Body of pancreas (tissue), 4 donors: ENCODE measurements around the gene WIPF3. TPM values are rescaled to one million over a fixed set of nuclear protein-coding genes. Genes with fewer than 3 reads are reported as not detected.

Source experiments
- ATAC-seq: fragments of 150-250 bp; one replicate; pipeline ENCODE4 v1.9.1; 2016
- DNase-seq, 4 donors: peaks; one replicate each; pipeline ENCODE4 v3.0.0-alpha.2; 2019
- H3K27ac ChIP-seq, 4 donors: fragments of 200-600 bp; sonication (generic); 1 replicate in 3 of 4; 2 replicates in 1 of 4; pipeline versions ENCODE4 v1.5.1 to v1.6.1; 2016 to 2019; ENCODE audit warnings: mild to moderate bottlenecking in 1 of 4, mixed read lengths in 1 of 4, moderate library complexity in 1 of 4
- H3K27me3 ChIP-seq, 2 donors: fragments of 200-600 bp; sonication (generic); one replicate each; pipeline ENCODE4 v1.6.0; 2016; ENCODE audit warnings: mild to moderate bottlenecking in 1 of 2
- H3K36me3 ChIP-seq, 2 donors: fragments of 200-600 bp; sonication (generic); replicated peaks in 1 of 2; 2 replicates each; pipeline ENCODE4 v1.5.1; 2016; ENCODE audit warnings: low read depth in 2 of 2; ENCODE audit not compliant: insufficient read depth in 1 of 2
- H3K4me1 ChIP-seq: fragments of 200-600 bp; sonication (generic); one replicate; pipeline ENCODE4 v1.6.0; 2016
- H3K4me3 ChIP-seq, 2 donors: fragments of 200-600 bp; sonication (generic); 1 replicate in 1 of 2; 2 replicates in 1 of 2; pipeline ENCODE4 v1.5.1; 2016 to 2019
- H3K9me3 ChIP-seq, 3 donors: fragments of 200-600 bp; sonication (generic); 1 replicate in 2 of 3; 2 replicates in 1 of 3; pipeline ENCODE4 v1.5.1; 2016
- POLR2A ChIP-seq, 3 donors: fragments of 450-650 bp; IDR thresholded peaks; one replicate each; pipeline ENCODE4 v1.6.1; 2016; ENCODE audit warnings: antibody characterized with exemption in 3 of 3, mild to moderate bottlenecking in 2 of 3
- WGBS, 2 donors: methylation state at CpG; one replicate each; pipeline ENCODE4 v1.1.5; 2017; 5-methylcytosine and 5-hydroxymethylcytosine counted together
- intact Hi-C: fragments of 100-400 bp; cut with DNase I; formaldehyde crosslinking; loops from one replicate; pipeline ENCODE4 v1.15.1; 2023
- total RNA-seq, 2 donors: library from RNA; depleted of rRNA; stranded (reverse); fragments of >200 nt; gene quantifications; one replicate each; pipeline ENCODE4 v1.1.0, GENCODE V29; 2016
- TF ChIP-seq, protein P1 (sequence below), 7 experiments: fragments of 450-650 bp in 4 of 7; fragments of 200-600 bp in 3 of 7; sonication (generic) in 3 of 7; IDR thresholded peaks; one replicate each; pipeline ENCODE4 v1.5.1; 2016 to 2019; ENCODE audit warnings: antibody characterized with exemption in 7 of 7

The WIPF3 gene
- total RNA-seq, 2 donors from 2014 or later: 0.33 to 1.0 TPM

DNA sequence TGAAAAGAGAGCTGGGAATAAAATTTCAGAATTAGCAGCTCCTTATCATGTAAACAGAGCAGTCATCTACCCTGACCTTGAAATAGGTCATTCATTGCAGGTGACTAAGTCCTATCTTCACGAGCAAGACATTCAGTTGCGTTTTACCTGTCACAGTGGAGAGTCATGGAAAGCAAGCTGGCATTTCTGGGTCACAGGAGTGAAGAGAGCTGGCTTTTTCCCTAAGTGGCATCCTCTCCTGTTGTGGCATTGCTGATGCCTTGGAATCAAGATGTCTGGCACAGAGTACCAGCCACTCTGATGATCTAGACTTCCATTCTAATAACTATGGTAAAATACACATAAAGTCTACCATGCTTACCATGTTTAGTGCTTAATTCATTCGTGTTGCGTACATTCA lies 112.5 kb downstream of the WIPF3 start:
- H3K36me3 ChIP-seq: peaks cover 0 to 2% of the 10 kb centered on the region in 2 donors
- no peak overlapping the region for H3K27ac ChIP-seq
- H3K4me3 ChIP-seq: no peak overlapping the region
- H3K9me3 ChIP-seq: no peaks in the 10 kb centered on the region
- TF ChIP-seq, protein P1, sequence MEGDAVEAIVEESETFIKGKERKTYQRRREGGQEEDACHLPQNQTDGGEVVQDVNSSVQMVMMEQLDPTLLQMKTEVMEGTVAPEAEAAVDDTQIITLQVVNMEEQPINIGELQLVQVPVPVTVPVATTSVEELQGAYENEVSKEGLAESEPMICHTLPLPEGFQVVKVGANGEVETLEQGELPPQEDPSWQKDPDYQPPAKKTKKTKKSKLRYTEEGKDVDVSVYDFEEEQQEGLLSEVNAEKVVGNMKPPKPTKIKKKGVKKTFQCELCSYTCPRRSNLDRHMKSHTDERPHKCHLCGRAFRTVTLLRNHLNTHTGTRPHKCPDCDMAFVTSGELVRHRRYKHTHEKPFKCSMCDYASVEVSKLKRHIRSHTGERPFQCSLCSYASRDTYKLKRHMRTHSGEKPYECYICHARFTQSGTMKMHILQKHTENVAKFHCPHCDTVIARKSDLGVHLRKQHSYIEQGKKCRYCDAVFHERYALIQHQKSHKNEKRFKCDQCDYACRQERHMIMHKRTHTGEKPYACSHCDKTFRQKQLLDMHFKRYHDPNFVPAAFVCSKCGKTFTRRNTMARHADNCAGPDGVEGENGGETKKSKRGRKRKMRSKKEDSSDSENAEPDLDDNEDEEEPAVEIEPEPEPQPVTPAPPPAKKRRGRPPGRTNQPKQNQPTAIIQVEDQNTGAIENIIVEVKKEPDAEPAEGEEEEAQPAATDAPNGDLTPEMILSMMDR (IDR thresholded peaks at IDR 0.05): no peak
- no peak for TF ChIP-seq POLR2A (IDR thresholded peaks at IDR 0.05)
- no peak for ATAC-seq
- intact Hi-C loops: no loop called here
- DNase-seq: no peak
- no peaks in the 10 kb centered on the region for H3K4me1 ChIP-seq
- WGBS, 2 donors: 60 to 62% methylated on average over 4 of the region's 4 CpGs
- H3K27me3 ChIP-seq: no peaks in the 10 kb centered on the region

DNA sequence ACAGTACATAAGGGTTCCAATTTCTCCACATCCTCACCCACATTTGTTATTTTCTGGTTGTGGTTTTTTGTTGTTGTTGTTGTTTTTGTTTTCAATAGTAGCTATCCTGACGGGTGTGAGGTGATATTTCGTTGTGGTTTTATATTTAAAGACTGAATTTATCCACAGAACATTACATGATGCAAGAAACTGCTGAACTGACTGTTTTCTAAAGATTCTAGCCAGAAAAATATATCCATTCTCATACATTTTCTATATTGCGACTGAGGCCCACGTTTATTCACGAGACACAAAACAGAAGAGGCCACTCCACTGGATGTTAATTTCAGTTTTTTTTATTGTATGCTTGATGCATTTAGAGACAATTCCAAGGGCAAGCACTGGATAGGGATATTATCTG lies 113.5 kb downstream of the WIPF3 start:
- no peak for DNase-seq
- Histone ChIP-seq H3K36me3 (peaks cover 0 to 2% of the 10 kb centered on the region in 2 donors), H3K27ac (no peak overlapping the region), H3K4me1 (no peaks in the 10 kb centered on the region), H3K27me3 (no peaks in the 10 kb centered on the region), H3K9me3 (no peaks in the 10 kb centered on the region), H3K4me3 (no peak overlapping the region)
- no peak for ATAC-seq
- intact Hi-C loops: loop anchor here (5.0 kb wide), 1 partner anchor 172 kb away; no protein-coding TSS in a partner anchor
- 83 to 87% methylated on average over 5 of the region's 5 CpGs for WGBS, 2 donors
- TF ChIP-seq, protein P1 (IDR thresholded peaks at IDR 0.05): no peak
- no peak for TF ChIP-seq POLR2A (IDR thresholded peaks at IDR 0.05)

DNA sequence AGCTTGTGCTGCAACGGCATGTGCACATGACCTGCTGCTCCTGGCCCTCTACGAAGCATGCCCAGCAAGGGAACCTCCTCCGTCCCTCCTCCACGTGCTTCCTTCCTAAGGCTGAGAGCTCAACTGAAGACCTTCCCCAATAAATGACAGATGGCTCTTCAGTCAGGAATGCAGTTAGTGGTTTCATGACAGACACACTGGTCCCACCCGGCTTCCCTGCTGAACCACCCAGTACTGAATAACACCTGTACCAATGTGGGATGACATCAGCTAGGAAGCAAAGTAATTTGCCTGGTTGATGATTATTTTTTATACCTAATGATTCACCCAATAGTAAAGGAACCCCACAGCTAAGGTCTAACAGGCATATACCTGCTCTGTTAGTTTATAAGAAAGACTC lies 114.2 kb downstream of the WIPF3 start:
- TF ChIP-seq, protein P1 (IDR thresholded peaks at IDR 0.05): no peak
- TF ChIP-seq POLR2A (IDR thresholded peaks at IDR 0.05): no peak
- DNase-seq (no peak), ATAC-seq (no peak)
- intact Hi-C loops: loop anchor here (5.0 kb wide), 1 partner anchor 173 kb away; no protein-coding TSS in a partner anchor
- Histone ChIP-seq H3K9me3 (no peaks in the 10 kb centered on the region), H3K4me1 (no peaks in the 10 kb centered on the region), H3K27ac (no peak overlapping the region), H3K36me3 (peaks cover 0 to 2% of the 10 kb centered on the region in 2 donors), H3K4me3 (no peak overlapping the region), H3K27me3 (no peaks in the 10 kb centered on the region)
- 76 to 77% methylated on average over 5 of the region's 5 CpGs for WGBS, 2 donors

DNA sequence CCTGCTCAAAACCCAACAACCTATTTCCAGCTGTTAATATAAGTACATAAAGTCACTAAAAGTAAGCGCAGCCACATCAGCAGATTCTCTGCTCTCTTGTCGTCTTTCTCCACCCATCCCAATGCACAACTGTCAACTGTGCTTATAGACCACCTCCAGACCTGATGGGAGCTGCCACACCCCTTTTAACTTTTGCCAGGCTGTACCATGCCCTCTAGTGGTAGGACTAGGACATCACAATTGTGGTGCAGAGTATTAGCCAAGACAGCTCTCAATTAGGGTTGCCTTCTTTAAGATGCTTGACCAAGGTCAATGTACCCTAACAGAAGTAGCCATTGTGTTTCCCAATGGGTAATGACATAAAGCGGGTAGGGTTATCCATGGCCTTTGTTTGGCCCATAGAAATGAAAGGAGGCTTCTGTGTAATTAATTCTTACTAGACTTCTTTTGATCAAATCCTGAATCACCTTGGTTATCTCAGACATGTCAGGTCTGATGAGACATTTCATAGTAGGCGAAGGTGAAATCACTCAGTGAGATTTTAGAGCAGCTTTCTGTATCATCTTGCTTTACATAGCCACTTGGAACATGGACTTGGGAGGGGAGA lies 115.2 kb downstream of the WIPF3 start:
- intact Hi-C loops: loop anchor here (5.0 kb wide), 1 partner anchor 174 kb away; no protein-coding TSS in a partner anchor

More for the DNA sequence above, 115.2 kb downstream of the WIPF3 start:
- H3K27me3 ChIP-seq: no peaks in the 10 kb centered on the region
- TF ChIP-seq, protein P1 (IDR thresholded peaks at IDR 0.05): peak; percentile 74 to 94 (median 83)
- TF ChIP-seq POLR2A (IDR thresholded peaks at IDR 0.05): no peak
- H3K36me3 ChIP-seq: peaks cover 0 to 2% of the 10 kb centered on the region in 2 donors
- H3K4me3 ChIP-seq: no peak overlapping the region
- ATAC-seq: peak; percentile 75
- peak; percentile 34 to 51 (median 43) for DNase-seq
- no peak overlapping the region for H3K27ac ChIP-seq
- H3K4me1 ChIP-seq: no peaks in the 10 kb centered on the region
- WGBS, 2 donors: 37 to 42% methylated on average over 4 of the region's 4 CpGs
- no peaks in the 10 kb centered on the region for H3K9me3 ChIP-seq
